Esophagus muscularis mucosa (tissue), 4 donors: ENCODE data around the gene UVRAG.

Experiments
- EP300 ChIP-seq: sonication (generic); formaldehyde crosslinking; IDR thresholded peaks from one replicate; pipeline ENCODE4 v1.6.1; 2017; ENCODE audit warnings: antibody characterized with exemption
- POLR2A ChIP-seq: fragments of 450-650 bp; IDR thresholded peaks from one replicate; pipeline ENCODE4 v1.6.1; 2017; ENCODE audit warnings: antibody characterized with exemption, moderate library complexity, mild to moderate bottlenecking, low read depth
- POLR2AphosphoS5 ChIP-seq, 2 donors: sonication (generic); formaldehyde crosslinking; IDR thresholded peaks; one replicate each; pipeline ENCODE4 v1.6.1; 2017; ENCODE audit warnings: antibody characterized with exemption in 2 of 2
- TF ChIP-seq, protein P1 (sequence below), 3 experiments: fragments of 200-600 bp in 2 of 3; fragments of 450-650 bp in 1 of 3; sonication (generic) in 2 of 3; IDR thresholded peaks; one replicate each; pipeline ENCODE4 v1.5.1; 2017 to 2019; ENCODE audit warnings: antibody characterized with exemption in 3 of 3, mild to moderate bottlenecking in 2 of 3, moderate library complexity in 1 of 3

DNA sequence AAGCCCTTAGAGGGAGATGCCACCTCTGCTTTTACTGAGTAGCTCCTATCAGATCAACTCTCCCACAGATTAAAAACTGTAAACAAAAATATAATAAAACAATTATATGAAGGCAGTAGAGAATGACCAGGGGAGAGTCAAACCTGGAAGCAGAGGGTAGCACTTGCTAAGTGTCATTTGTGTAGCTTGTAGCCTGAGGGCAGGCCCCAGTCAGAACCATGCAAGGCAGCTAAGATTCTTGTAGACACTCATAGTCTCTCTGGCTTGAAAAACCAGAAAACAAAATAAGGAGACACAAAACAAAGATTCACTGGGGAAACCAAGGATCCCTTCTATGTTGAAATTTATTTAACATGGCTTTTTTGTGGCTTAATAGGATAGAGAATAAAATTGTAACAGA is 280.9 kb downstream of the UVRAG start:
- TF ChIP-seq POLR2A (no peak), POLR2AphosphoS5 (IDR thresholded peaks at IDR 0.05) (no peak), EP300 (no peak)
- TF ChIP-seq, protein P1, sequence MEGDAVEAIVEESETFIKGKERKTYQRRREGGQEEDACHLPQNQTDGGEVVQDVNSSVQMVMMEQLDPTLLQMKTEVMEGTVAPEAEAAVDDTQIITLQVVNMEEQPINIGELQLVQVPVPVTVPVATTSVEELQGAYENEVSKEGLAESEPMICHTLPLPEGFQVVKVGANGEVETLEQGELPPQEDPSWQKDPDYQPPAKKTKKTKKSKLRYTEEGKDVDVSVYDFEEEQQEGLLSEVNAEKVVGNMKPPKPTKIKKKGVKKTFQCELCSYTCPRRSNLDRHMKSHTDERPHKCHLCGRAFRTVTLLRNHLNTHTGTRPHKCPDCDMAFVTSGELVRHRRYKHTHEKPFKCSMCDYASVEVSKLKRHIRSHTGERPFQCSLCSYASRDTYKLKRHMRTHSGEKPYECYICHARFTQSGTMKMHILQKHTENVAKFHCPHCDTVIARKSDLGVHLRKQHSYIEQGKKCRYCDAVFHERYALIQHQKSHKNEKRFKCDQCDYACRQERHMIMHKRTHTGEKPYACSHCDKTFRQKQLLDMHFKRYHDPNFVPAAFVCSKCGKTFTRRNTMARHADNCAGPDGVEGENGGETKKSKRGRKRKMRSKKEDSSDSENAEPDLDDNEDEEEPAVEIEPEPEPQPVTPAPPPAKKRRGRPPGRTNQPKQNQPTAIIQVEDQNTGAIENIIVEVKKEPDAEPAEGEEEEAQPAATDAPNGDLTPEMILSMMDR (IDR thresholded peaks at IDR 0.05): no peak
